HG03196 (cell line): Measurements from ENCODE around the gene CYP2A6.
"Not testable (repeated sequence)": the region's sequence is repeated elsewhere in the genome, so short reads cannot be mapped to it uniquely, and the experiment has no call there.

Experiments used
- ATAC-seq: cut with Tn5 transposase; IDR thresholded peaks from one replicate; pipeline ENCODE4 v1.9.1; 2021; ENCODE audit not compliant: unreplicated experiment

The CYP2A6 gene

DNA sequence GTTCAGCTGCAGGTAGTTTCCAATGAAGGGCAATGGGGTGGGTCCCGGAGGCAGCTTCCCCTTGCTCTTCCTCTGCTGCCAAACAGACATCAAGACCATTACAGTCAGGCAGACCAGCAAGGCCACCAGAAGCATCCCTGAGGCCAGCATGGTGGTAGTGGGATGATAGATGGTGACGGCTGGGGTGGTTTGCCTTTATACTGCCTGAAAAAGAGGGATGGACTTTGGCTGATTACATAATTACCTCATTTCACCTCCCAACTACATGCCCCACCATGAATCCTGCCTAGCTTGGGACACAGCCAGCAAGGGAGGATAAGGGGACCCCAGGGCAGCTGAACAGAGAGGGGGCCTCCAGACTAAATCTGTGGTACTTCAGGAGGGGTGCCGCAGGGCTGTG is at the start of gene CYP2A6:
TSS of gene CYP2A6 (minus strand) at position 171 of the 400 bp plus-strand sequence. CDS start at position 150, 21 bp downstream.
- ATAC-seq = not testable (repeated sequence)

- ATAC-seq = not testable (repeated sequence)
Observed at GRCh38 chr19:40899964-40900363, 49.7 kb upstream of the CYP2A6 start.

GRCh38 chr19:40896843-40897789 is 46.9 kb upstream of the CYP2A6 start:
- ATAC-seq = not testable (repeated sequence)

- no peak for ATAC-seq
Observed at GRCh38 chr19:40896418-40896796, 46.2 kb upstream of the CYP2A6 start.

- ATAC-seq = no peak
Observed at GRCh38 chr19:40893112-40893511, 42.9 kb upstream of the CYP2A6 start.

DNA sequence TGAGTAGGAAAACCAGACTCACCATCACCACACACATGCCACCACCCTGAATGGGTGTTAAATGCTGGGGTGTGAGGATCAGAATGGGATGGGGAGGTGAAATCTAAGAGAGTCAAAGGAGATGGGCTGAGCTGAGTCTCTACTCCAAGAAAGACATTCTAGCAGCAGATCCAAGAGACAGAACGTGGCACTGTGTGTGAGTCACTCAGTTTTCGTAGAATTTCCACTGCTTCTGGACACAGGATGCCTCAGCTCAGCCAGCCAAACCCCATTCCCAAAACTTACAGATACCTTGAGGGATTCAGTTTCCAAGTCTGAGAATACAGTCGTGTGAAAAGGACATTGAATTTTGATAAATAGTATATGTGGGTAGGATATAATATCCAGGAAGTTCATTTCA is 39.1 kb upstream of the CYP2A6 start:
- ATAC-seq = no peak

DNA sequence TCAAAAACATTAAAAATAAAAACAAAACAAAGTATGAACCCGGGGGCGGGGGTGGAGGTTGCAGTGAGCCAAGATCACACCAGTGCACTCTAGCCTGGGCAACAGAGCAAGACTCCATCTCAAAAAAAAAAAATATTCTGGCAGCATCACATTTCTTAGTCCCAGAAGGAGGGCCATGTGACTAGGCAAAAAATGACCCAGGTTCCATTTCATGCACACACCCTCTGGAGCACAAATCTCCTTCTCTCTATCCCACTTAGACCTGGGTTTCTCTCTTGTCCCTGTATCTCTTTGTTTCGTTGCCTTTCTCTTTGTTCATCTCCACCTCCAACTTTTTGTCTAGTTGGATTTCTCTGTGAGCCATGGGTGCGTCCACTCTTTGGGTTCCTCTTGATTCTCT is 37.9 kb upstream of the CYP2A6 start:
- ATAC-seq = no peak

DNA sequence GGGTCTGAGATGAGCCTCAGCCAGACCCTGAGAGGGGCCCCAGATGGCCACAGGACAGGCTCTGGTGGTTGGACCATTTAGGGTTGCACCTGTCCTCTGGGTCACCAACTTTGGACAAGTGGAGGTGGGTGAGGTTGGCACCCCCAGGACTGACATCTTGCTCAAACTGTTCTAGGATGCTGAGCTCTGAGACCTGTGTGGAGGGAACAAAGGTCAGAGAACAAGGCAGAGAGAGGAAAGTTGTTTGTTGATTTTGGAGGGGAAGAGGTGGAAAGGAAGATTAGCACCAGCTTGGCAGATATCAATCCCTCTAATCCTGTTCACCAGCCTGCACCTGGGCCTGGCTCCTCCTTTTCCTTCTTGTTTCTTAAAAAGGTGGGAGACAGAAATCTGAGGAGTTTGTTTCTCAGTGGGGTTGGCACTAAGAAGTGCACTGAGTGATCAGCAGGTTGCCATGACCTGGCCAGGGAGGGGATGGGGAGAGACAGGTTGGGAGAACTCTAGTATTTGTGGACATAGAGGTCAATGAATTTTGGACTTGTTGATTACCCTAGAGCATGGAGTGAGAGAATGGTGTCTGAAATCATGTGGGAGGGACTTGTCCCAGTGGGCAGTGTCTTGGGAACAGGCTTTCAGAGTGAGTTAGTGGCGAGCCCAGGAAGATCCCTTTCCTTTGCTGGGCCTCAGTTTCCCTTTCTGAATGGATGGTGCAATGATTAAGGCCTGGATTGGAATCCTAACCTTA is 34.1 kb upstream of the CYP2A6 start:
- not testable (repeated sequence) for ATAC-seq

- not testable (repeated sequence) for ATAC-seq
Observed at GRCh38 chr19:40882062-40882461, 31.8 kb upstream of the CYP2A6 start, which contains the start of gene CYP2A7. Gene CYP2A7, minus strand, starts transcription at chr19:40882231. Its CDS starts 21 bp downstream, at chr19:40882210.

DNA sequence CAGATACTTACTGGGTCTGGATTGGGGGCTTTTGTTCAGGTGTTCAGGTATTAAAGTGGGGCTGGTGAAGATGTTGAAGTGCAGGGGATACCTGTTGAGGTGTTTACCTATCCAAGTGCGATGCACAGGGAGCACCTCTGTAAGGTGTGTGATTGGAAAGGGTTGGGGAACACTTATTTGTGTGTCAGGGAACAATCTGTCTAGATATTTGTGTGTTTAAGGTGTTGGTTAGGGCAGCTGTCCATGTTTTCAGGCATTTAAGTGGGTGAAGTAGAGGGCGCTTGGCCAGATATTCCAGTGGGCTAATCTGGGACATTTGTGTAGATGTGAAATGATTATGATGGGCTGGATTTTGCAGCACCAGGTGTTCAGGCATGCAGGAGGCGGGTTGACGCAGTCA is 29.1 kb upstream of the CYP2A6 start:
- ATAC-seq = not testable (repeated sequence)

GRCh38 chr19:40875526-40875951 is 25.3 kb upstream of the CYP2A6 start:
- ATAC-seq = not testable (repeated sequence)

DNA sequence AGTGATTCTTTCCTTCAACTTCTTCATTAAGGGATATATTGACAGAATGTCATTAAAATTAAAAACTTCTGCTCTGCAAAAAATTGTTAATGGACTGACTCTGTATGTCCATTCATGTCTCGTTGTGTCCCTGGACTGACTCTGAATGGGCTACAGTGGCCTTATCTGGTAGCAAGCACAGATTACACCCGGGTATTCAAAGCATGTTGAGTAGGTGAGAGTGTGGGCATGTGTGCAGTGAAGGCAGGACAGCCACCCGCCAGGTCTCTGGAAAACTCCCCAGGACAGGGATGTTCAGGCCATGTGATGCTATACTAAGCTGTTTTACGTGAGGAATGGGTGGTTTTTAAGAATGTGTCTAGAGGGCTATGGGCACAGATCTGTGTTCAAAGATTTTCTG is 24.6 kb upstream of the CYP2A6 start:
- ATAC-seq = not testable (repeated sequence)

DNA sequence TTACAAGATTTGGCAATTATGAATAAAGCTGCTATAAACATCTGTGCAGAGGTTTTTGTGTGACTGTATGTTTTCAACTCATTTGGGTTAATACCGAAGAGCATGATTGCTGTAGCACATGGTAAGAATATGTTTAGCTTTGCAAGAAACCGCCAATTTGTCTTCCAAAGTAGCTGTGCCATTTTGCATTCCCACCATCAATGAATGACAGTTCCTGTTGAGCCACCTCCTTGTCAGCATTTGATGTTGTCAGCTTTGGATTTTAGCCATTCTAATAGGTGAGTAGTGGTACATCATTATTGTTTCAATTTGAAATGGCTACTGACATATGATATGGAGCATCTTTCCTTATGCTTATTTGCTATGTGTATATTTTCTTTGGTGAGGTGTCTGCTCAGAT is 23.6 kb upstream of the CYP2A6 start:
- not testable (repeated sequence) for ATAC-seq

- ATAC-seq = no peak
Observed at GRCh38 chr19:40872209-40872608, 22.0 kb upstream of the CYP2A6 start.

DNA sequence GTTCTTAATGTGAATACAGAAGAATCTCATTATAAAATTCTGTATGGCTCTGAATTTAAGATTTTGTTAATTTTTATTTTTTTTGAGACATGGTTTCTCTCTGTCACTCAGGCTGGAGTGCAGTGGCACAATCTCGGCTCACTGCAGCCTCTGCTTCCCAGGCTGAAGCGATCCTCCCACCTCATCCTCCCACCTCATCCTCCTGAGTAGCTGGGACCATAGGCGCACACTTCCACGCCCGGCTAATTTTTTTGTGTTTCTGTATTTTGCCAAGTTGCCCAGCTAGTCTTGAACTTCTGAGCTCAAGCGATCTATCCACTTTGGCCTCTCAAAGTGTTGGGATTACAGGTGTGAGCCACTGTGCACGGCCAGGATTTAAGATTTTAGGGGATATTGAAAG is 17.5 kb upstream of the CYP2A6 start:
- no peak for ATAC-seq

DNA sequence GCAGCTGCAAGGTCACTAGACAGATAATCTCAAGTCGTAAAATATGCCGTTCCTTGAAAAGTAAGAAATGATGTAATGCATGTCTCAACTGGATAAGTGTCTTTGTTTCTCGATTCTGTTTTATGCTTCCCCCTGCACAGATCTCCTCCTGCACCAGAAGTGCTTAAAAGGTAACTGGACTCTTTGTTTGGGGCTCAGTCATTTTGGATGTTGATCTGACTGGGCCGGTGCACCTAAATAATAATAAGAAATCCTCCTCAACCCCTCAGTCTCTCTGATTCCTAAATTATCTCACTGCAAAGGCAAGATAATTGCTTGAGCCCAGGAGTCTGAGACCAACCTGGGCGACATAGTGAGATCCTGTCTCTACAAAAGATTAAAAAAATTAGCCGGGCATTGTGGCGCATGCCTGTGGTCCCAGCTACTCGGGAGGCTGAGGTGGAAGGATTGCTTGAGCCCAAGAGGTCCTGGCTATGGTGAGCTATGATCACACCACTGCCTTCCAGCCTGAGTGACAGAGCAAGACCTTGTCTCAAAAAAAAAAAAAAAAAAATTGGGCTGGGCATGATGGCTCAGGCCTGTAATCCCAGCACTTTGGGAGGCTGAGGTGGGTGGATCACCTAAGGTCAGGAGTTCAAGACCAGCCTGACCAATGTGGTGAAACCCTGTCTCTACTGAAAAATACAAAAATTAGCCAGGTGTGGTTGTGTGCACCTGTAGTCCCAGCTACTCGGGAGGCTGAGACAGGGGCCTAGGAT is 14.7 kb upstream of the CYP2A6 start:
- not testable (repeated sequence) for ATAC-seq

- no peak for ATAC-seq
Observed at GRCh38 chr19:40862785-40863184, 12.5 kb upstream of the CYP2A6 start.

DNA sequence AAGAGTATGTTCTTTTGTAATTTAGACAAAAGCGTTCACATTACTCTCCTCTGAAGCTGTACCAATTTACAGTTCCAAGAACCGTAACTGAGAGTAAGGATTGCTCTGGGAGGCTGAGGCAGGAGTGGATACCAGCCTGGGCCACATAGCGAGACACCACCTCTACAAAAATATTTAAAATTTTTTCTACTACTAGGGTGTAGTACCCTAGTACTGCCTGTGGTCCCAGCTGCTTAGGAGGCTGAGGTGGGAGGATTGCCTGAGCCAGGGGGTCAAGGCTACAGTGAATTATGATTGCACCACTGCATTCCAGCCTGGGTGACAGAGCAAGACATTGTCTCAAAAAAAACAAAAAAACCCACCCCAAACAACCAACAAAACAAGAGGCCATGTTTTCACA is 12.1 kb upstream of the CYP2A6 start:
- ATAC-seq = no peak

GRCh38 chr19:40858109-40858508 is 7.9 kb upstream of the CYP2A6 start:
- ATAC-seq = no peak

DNA sequence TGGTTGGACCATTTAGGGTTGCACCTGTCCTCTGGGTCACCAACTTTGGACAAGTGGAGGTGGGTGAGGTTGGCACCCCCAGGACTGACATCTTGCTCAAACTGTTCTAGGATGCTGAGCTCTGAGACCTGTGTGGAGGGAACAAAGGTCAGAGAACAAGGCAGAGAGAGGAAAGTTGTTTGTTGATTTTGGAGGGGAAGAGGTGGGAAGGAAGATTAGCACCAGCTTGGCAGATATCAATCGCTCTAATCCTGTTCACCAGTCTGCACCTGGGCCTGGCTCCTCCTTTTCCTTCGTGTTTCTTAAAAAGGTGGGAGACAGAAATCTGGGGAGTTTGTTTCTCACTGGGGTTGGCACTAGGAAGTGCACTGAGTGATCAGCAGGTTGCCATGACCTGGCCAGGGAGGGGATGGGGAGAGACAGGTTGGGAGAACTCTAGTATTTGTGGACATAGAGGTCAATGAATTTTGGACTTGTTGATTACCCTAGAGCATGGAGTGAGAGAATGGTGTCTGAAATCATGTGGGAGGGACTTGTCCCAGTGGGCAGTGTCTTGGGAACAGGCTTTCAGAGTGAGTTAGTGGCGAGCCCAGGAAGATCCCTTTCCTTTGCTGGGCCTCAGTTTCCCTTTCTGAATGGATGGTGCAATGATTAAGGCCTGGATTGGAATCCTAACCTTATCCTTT is 2.4 kb upstream of the CYP2A6 start:
- not testable (repeated sequence) for ATAC-seq
